Stimulated activated naive CD4-positive, alpha-beta T cell (primary cell): ENCODE results near the gene PCYT1A.
"Not testable (repeated sequence)": the region's sequence is repeated elsewhere in the genome, so short reads cannot be mapped to it uniquely, and the experiment has no call there.

Experiments used
- DNase-seq, 6 experiments: peaks; one replicate each; lab custom pipeline; 2025; lab: John Stamatoyannopoulos, UW

PCYT1A gene

GRCh38 chr3:196287440-196288140, at the start of gene PCYT1A:
PCYT1A (minus strand) TSS chr3:196287726; CDS start chr3:196270531, 17,195 bp downstream.
- DNase-seq = peak; percentile 41 to 65 (median 56)

DNA sequence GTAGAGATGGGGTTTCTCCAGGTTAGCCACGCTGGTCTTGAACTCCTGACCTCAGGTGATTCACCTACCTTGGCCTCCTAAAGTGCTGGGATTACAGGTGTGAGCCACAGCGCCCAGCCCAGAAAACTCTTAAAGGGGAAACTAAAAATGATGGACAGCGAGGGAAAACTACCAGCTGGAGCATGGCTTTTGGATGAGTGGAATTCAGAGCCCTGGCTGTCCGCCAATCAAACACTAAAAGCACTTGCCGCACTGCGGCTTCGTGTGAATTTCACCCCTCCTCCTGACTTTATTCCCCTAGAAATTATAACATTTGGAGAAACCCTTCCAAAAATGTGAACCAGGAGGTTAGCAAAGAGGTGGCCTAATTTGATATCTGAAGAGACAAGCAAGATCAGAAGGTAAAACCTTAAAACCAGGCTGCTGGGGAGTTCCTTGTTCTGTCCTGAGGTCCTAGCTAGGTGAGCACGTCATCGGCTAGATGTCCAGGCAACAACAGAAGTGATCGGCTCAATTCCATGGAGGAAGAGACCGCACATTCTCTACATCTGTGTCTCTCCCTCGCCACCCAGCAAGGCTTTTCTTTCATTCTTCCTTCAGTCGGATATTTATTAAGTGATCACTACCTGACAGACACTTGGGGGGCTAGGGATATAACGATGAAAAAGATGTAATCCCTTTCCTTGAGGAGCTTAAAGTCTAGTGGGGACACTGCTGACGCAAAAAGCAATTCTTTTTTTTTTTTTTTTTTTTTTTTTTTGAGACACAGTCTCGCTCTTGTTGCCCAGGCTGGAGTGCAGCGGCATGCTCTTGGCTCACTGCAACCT, 49.0 kb upstream of the PCYT1A start:
- DNase-seq = no peak

- no peak for DNase-seq
Measured at GRCh38 chr3:196335503-196335948, 48.0 kb upstream of the PCYT1A start.

DNA sequence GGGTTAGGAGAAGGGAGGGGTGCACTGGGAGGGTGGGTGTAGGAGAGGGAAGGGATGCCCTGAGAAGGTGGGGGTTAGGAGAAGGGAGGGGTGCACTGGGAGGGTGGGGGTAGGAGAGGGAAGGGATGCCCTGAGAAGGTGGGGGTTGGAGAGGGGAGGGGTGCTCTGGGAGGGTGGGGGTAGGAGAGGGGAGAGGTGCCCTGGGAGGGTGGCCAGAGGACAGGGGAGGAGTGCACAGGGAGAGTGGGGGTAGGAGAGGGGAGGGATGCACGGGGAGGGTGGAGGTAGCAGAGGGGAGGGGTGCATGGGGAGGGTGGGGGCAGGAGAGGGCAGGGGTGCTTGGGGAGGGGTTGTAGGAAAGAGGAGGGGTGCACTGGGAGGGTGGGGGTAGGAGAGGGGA, 47.5 kb upstream of the PCYT1A start:
- no peak for DNase-seq

GRCh38 chr3:196332168-196332567, 44.6 kb upstream of the PCYT1A start:
- no peak for DNase-seq

GRCh38 chr3:196327405-196327804, 39.9 kb upstream of the PCYT1A start:
- no peak for DNase-seq

DNA sequence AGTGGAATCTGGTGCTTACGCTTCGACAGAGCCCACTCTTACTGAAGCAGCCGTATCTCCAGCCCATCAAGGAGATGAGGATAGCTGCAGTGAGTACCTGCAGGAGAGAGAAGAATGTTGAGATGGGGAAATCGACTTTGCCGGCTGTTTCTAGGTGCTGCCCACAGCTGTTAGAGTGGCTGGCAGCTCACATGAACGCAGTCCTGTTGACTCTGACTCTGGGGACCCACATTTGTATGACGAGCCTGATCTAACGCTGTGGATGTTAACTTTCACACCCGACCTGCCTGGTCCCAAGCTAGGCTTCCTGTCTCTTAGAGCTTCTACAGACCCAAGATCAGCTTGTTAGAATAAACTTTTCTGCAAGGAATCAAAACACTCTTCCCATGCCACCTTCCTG, 39.4 kb upstream of the PCYT1A start:
- DNase-seq = no peak

DNA sequence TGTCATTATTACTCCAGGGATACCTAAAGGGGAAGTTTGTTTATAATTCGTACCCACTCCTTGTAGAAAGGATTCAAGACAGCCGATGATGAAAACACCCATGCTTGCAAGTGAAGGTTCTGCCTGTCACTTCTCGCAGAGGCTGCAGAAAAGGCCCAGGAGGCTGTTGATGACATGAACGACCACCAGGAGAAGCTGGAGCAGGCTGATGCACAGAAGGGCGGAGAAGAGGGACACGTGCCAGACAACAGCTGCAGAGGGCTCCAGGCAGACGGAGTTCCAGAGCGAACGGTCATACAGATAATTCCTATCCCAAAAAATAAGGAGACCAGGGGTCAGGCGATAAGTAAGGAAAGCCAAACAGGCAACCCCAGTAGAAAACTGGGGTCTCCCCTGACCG, 36.2 kb upstream of the PCYT1A start:
- DNase-seq = no peak

DNA sequence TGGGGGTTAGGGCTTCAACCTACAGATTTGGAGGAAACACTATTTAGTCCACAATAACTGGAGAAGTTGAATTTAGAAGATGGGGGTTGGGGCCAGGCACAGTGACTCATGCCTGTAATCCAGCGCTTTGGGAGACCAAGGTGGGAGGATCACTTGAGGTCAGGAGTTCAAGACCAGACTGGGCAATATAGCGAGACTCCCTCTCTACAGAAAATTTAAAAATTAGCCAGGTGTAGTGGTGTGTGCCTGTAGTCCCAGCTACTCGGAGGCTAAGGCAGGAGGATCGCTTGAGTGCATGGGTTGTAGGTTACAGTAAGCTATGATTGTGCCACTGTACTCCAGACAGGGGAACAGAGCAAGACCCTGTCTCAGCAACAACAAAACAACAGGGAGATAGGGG, 35.5 kb upstream of the PCYT1A start:
- DNase-seq = no peak

DNA sequence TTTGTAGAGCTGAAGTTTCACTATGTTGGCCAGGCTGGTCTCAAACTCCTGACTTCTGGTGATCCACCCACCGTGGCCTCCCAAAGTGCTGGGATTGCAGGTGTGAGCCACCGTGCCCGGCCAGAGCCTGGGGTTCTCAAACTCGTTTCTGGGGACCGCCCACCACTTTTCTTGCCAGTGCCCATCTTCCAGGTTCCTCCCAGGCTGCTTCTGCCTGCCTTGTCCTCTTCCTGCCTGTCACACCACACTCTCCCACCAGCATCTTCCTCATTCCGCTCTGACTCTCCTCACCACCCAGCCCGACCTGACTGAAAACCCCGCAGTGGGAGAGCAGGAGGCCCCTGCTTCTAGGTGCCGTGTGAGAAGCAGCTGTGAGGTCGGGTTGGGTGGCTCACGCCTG, 33.6 kb upstream of the PCYT1A start:
- no peak for DNase-seq

DNA sequence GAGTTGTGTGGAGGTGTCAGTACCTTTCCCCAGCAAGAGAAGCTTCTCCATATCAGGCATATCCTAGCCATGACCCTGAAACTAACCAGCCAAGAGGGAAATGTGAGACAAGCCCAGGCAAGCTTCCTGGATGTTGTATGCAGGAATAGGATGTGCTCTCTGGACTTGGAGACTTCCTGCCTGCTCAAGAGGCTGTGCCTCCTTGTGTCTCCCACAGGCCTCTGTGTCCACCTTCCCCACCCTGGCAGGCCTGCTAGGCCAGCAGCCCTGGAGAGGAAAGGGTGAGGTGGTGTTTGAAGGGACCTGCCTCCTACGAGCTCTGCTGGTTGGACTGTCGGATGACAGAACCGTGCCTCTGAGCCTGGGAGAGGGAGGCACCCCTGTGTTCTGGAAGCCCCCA, 32.6 kb upstream of the PCYT1A start:
- no peak for DNase-seq

- DNase-seq = peak; percentile 76 to 87 (median 79)
Measured at GRCh38 chr3:196317687-196318467, 30.4 kb upstream of the PCYT1A start, which contains the start of gene DYNLT2B. DYNLT2B (minus strand) TSS chr3:196318240; CDS start chr3:196318152, 88 bp downstream.

DNA sequence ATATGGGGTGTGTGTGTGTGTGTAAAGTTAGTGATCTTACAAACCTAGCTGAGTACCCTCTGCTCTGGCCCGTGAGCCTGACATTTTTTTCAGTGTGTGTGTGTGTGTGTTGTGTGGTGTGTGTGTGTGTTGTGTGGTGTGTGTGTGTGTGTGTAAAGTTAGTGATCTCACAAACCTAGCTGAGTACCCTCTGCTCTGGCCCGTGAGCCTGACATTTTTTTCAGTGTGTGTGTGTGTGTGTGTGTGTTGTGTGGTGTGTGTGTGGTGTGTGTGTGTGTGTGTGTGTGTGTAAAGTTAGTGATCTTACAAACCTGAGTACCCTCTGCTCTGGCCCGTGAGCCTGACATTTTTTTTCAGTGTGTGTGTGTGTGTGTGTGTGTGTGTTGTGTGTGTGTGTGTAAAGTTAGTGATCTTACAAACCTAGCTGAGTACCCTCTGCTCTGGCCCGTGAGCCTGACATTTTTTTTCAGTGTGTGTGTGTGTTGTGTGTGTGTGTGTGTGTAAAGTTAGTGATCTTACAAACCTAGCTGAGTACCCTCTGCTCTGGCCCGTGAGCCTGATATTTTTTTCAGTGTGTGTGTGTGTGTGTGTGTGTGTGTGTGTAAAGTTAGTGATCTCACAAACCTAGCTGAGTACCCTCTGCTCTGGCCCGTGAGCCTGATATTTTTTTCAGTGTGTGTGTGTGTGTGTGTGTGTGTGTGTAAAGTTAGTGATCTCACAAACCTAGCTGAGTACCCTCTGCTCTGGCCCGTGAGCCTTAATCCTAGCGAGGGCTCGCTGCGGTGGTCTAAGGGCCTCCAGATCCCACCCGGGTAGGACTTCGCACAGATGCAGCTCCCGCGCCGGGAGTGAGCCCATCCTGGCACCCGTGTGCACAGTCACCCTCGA, 29.5 kb upstream of the PCYT1A start:
- DNase-seq = not testable (repeated sequence)

GRCh38 chr3:196315821-196316220, 28.3 kb upstream of the PCYT1A start:
- DNase-seq = no peak

DNA sequence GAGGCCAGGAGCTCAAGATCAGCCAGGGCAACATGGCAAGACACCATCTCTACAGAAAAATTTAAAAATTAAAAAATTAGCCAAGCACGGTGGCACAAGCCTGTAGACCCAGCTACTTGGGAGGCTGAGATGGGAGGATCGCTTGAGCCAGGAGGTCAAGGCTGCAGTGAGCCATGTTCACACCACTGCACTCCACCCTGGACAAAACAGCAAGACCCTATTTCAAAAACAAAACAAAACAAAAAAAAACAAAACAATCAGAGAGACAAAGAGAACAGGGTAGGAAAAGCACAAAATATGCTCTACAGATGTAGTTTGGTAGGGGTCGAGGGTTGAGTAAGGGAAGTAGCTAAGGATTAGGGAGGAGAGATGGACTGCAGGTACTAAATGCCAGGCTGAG, 27.1 kb upstream of the PCYT1A start:
- DNase-seq = no peak

- not testable (repeated sequence) for DNase-seq
Measured at GRCh38 chr3:196314086-196314485, 26.6 kb upstream of the PCYT1A start.

- DNase-seq = not testable (repeated sequence)
Measured at GRCh38 chr3:196302960-196303359, 15.4 kb upstream of the PCYT1A start.

DNA sequence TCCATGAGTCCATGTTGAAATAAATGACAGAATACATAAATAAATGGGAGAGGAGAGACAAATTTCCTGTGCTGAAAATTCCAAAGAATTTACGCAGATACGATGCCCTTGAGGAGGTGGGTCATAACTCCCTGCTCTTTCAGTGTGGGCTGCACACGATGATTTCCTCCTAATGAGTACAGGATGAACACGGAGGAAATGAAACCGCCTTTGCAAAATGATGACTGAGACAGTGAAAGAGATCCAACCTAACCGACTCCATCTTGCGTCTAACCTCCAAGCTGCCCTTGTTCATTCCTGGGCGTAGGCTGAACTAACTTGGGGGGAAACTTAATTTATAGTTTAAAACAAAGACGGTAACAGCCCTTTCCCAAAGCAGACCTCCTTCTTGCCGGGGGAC, 15.0 kb upstream of the PCYT1A start:
- not testable (repeated sequence) for DNase-seq

- no peak for DNase-seq
Measured at GRCh38 chr3:196298521-196298920, 11.0 kb upstream of the PCYT1A start.

DNA sequence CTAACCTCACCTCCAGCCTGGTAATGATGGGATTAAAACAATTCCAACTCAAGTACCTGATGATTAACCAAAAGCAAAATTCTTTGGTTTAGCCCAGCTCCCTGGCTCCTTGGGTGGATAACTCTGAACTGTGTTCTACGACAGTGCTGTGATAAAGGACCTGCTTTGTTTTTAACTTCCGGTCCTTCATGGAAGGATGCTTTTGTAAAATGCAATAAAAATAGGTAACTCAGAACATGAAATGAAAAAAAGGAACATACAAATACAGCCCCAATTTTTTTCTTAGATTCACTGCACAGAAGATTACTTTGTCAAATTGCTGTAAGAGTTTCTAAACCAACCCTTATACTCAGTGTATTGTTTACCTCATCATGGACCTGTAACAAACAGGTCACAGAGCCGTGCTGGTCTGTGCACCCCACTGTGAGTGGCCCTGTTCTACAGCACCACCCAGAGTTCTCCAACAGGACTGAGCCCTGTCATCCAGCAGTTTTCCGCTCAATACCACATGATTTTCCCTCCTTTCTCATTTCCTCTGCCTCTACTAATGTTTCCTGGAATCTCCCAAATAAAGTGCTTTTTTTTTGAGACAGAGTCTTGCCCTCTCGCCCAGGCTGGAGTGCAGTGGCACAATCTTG, 4.9 kb upstream of the PCYT1A start:
- DNase-seq = no peak

DNA sequence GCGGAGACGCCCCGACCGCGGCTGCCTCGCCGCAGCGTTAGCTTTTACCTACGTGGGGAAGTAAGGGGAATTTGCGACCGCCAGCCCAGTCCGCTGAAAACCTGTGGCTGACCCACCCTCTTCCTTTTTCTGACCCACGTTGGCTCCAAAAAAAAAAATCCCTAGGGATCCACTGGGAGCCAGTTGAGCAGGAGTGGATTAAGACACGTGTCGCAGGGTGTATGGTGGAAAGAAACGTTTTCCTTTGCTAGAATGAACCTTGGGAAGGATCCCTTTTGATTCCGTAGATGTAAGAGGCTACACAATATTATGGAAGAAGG, 575 bp upstream of the PCYT1A start:
- peak in 1 of 6 experiments; percentile 20 for DNase-seq
